Lower leg skin (tissue), 3 donors: ENCODE results near the gene C1QL2.

Experiments used
- POLR2A ChIP-seq, 2 donors: fragments of 450-650 bp; IDR thresholded peaks; one replicate each; pipeline ENCODE4 v1.6.1; 2016 to 2017; ENCODE audit warnings: antibody characterized with exemption in 2 of 2, mild to moderate bottlenecking in 1 of 2, moderate library complexity in 1 of 2
- TF ChIP-seq, protein P1 (sequence below), 3 donors: fragments of 450-650 bp; IDR thresholded peaks; one replicate each; pipeline ENCODE4 v1.5.1; 2016; ENCODE audit warnings: antibody characterized with exemption in 3 of 3, mild to moderate bottlenecking in 3 of 3, moderate library complexity in 2 of 3

GRCh38 chr2:119136872-119137271 is 21.7 kb downstream of the C1QL2 start:
- TF ChIP-seq, protein P1, sequence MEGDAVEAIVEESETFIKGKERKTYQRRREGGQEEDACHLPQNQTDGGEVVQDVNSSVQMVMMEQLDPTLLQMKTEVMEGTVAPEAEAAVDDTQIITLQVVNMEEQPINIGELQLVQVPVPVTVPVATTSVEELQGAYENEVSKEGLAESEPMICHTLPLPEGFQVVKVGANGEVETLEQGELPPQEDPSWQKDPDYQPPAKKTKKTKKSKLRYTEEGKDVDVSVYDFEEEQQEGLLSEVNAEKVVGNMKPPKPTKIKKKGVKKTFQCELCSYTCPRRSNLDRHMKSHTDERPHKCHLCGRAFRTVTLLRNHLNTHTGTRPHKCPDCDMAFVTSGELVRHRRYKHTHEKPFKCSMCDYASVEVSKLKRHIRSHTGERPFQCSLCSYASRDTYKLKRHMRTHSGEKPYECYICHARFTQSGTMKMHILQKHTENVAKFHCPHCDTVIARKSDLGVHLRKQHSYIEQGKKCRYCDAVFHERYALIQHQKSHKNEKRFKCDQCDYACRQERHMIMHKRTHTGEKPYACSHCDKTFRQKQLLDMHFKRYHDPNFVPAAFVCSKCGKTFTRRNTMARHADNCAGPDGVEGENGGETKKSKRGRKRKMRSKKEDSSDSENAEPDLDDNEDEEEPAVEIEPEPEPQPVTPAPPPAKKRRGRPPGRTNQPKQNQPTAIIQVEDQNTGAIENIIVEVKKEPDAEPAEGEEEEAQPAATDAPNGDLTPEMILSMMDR (IDR thresholded peaks at IDR 0.05), result no peak
- no peak for TF ChIP-seq POLR2A (IDR thresholded peaks at IDR 0.05)
